Fibroblast of lung (primary cell): ENCODE results near the gene ITPRID1.

Experiments used
- EZH2 ChIP-seq: IDR thresholded peaks from 2 replicates; pipeline ENCODE4 v1.5.1; 2012; ENCODE audit warnings: low read length, control low read depth, mild to moderate bottlenecking; ENCODE audit errors: missing control alignments
- TF ChIP-seq, protein P1 (sequence below), 2 donors: IDR thresholded peaks in 1 of 2; conservative IDR thresholded peaks in 1 of 2; 1 replicate in 1 of 2; 2 replicates in 1 of 2; pipeline ENCODE4 v1.5.1; 2011 to 2012; ENCODE audit warnings: low read length in 2 of 2, control low read depth in 1 of 2, inconsistent platforms in 1 of 2, low read depth in 1 of 2, mild to moderate bottlenecking in 1 of 2

DNA sequence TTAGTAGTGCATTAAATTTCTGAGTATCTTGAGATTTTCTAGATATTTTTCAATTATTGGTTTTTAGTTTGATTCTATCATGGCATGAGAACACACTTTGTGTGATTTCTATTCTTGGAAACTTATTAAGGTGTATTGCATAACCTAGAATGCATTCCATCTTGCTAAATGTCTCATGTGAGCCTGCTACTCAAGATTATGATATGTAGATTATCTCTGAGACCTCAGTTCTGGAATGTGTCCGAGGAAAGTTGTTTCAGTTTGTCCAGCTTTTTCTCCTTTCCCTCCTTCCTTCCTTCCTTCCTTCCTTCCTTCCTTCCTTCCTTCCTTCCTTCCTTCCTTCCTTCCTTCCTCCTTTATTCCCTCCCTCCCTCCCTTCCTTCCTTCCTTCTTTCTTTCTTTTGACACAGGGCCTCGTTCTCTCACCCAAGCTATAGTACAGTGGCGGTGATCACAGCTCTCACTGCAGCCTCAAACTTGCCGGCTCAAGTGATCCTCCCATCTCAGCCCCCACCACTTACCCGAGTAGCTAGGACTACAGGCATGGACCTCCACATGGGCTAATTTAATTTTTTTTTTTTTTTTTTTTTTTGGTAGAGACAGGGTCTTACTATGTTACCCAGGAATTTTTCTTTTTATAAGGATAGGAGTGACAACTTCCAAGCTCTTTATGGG, 7.6 kb downstream of the ITPRID1 start:
- TF ChIP-seq, protein P1, sequence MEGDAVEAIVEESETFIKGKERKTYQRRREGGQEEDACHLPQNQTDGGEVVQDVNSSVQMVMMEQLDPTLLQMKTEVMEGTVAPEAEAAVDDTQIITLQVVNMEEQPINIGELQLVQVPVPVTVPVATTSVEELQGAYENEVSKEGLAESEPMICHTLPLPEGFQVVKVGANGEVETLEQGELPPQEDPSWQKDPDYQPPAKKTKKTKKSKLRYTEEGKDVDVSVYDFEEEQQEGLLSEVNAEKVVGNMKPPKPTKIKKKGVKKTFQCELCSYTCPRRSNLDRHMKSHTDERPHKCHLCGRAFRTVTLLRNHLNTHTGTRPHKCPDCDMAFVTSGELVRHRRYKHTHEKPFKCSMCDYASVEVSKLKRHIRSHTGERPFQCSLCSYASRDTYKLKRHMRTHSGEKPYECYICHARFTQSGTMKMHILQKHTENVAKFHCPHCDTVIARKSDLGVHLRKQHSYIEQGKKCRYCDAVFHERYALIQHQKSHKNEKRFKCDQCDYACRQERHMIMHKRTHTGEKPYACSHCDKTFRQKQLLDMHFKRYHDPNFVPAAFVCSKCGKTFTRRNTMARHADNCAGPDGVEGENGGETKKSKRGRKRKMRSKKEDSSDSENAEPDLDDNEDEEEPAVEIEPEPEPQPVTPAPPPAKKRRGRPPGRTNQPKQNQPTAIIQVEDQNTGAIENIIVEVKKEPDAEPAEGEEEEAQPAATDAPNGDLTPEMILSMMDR (conservative IDR thresholded peaks at IDR 0.05 in 1 of 2, IDR thresholded peaks at IDR 0.05 in 1 of 2; ENCODE audit: low read depth in 1 of 2, low read length in 2 of 2), result no peak
- TF ChIP-seq EZH2, result no peak
